Activated CD4-positive, alpha-beta T cell treated with anti-CD3 and anti-CD28 coated beads, Interleukin-2, amount 50 U/mL, for 24 hours (primary cell): ENCODE results near the gene FHIT.
"Not testable (repeated sequence)": the region's sequence is repeated elsewhere in the genome, so short reads cannot be mapped to it uniquely, and the experiment has no call there.

Source experiments
- DNase-seq, 2 donors: peaks; one replicate each; pipeline ENCODE4 v3.0.0-alpha.2; 2020; ENCODE audit warnings: low read depth in 1 of 2, low spot score in 1 of 2

Gene FHIT

GRCh38 chr3:61065451-61066011, 185.7 kb downstream of the FHIT start:
- no peak for DNase-seq

GRCh38 chr3:61061092-61061723, 190.0 kb downstream of the FHIT start:
- no peak for DNase-seq

DNA sequence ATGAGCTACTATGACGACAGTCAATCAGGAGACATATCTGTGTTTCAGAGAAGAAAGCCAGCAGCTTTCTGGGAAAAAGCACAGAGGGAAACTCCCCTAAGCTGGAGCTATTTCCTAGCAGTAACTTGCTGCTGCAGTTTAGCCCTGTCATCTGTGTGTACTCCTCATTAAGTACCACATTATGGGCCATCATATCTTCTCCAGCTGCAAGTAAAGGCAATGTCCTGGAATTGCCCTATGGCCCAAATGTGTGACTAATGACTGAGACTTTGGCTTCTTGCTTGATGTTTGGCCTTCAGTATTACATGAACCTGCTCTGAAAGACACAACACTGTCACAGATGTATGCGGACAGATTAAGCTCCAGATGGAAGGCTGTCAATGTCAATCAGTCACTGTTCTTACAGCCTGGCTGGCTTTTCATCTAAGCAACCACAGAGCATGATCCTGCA, 190.8 kb downstream of the FHIT start:
- DNase-seq: no peak

GRCh38 chr3:61058836-61059235, 192.4 kb downstream of the FHIT start:
- DNase-seq: no peak

- no peak for DNase-seq
Measured at GRCh38 chr3:61057464-61057863, 193.8 kb downstream of the FHIT start.

- DNase-seq: no peak
Measured at GRCh38 chr3:61055447-61055846, 195.8 kb downstream of the FHIT start.

- DNase-seq: no peak
Measured at GRCh38 chr3:61053781-61054496, 197.3 kb downstream of the FHIT start.

DNA sequence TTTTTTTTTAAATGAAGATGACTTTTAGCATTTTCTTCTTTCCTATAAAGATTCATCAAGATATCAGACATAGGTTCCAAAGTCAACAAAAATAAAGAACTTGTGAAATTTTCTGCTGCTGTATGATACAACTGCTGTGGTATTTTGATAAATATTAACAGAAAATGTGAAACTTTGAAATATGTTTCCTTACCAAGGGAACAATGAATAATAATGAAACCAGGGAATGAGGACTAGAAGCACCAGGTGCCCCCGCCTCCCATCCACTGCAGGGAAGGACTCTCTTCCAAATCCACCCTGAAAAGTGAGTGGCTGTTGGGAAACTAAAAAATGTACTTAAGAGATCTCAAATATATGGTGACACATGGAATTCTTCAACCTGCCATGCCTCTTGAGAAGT, 198.4 kb downstream of the FHIT start:
- no peak for DNase-seq

- DNase-seq: no peak
Measured at GRCh38 chr3:61051666-61052065, 199.6 kb downstream of the FHIT start.

GRCh38 chr3:61045169-61045568, 206.1 kb downstream of the FHIT start:
- not testable (repeated sequence) for DNase-seq

GRCh38 chr3:61043156-61043555, 208.1 kb downstream of the FHIT start:
- no peak for DNase-seq

GRCh38 chr3:61040618-61041017, 210.6 kb downstream of the FHIT start:
- no peak for DNase-seq

DNA sequence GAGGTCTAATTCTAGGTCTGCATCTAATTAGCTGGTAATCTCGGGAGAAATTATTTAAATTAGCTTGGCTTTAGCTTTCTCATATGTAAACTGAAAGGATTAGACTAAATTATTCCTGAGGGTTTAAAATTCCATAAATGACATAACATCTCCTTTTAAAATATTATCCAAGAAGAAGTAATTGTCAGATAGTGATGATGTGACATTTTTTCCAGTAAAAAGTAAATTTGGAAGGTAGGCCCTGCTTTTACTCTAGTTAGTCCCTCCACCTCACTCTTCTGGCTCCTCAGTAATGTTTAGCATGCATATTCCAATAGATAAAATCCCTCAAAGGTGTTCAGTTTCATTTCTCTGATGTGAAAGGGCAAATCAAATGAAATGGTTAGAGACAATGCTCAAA, 215.7 kb downstream of the FHIT start:
- DNase-seq: no peak

DNA sequence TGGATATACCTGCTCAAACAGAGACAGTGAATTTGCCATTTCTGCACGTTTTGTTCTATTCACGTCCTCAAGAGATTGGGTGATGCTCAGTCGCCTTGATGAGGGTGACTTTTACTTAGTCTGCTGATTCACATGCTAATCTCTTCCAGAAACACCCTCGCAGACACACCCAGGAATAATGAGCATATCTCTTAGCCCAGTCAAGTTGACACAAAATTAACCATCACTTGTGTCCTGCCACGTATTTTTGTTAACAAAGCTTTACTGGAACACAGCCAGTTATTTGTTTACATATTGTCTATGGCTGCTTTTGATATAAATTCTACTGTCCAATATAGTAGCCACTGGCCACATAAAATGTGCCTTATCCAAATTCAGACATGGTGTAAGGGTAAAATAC, 218.3 kb downstream of the FHIT start:
- no peak for DNase-seq

GRCh38 chr3:61031503-61031902, 219.7 kb downstream of the FHIT start:
- no peak for DNase-seq

DNA sequence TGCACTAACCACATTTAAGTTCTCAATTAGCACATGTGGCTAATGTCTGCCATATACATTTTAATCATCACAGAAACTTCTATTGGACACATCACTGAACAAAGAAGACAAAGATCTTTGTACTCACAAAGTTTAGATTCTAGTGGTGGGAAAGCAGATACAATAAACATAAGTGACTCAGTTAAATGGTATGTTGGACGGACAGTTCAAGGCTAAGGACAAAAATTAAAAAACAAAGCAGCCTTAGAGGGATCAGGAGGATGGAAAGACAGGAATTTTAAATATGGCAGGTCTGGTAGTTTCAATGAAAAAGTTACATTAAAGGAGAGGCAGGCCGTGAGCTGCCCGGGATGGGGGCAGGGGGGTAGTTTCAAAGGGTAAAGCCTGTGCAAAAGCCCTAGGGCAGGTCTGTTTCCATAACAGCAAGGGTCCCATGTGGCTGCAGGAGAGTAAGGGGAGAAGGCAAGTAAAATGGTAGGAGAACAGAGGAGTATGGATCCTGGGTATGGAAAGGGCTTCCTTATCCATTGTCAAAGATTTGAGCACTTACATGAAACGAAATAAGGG, 220.7 kb downstream of the FHIT start:
- DNase-seq: no peak

- DNase-seq: no peak
Measured at GRCh38 chr3:61029194-61029593, 222.1 kb downstream of the FHIT start.

GRCh38 chr3:61018807-61019206, 232.4 kb downstream of the FHIT start:
- no peak for DNase-seq

DNA sequence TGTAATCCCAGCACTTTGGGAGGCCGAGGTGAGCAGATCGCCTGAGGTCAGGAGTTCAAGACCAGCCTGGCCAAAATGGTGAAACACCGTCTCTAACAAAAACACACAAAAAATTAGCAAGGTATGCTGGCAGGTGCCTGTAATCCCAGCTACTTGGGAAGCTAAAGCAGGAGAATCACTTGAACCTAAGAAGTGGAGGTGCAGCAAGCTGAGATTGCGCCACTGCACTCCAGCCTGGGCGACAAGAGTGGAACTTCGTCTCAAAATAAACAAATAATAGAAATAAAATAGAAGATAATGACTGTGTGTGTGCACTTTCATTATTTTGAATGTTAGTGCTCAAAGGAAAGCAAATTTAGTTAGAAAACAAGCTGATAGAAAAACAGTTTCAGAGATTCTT, 234.2 kb downstream of the FHIT start:
- DNase-seq: not testable (repeated sequence)

- no peak for DNase-seq
Measured at GRCh38 chr3:61015859-61016258, 235.4 kb downstream of the FHIT start.

GRCh38 chr3:61015408-61015807, 235.8 kb downstream of the FHIT start:
- DNase-seq: no peak

GRCh38 chr3:61008998-61009380, 242.3 kb downstream of the FHIT start:
- DNase-seq: no peak
